AG04449 (cell line): ENCODE results near the gene VSNL1.

Experiments
- CTCF ChIA-PET: fragments of 350-600 bp; formaldehyde crosslinking; extraction: SDS; loops from one replicate; lab custom pipeline; 2021; ENCODE audit warnings: antibody characterized with exemption; lab: Yijun Ruan, JAX
- POLR2A ChIA-PET: fragments of 400-600, 350-600 bp; formaldehyde crosslinking; extraction: SDS; loops from one replicate; lab custom pipeline; 2020; ENCODE audit warnings: antibody characterized with exemption, inconsistent platforms; lab: Yijun Ruan, JAX
- DNase-seq: peaks from one replicate; pipeline ENCODE4 v3.0.0-alpha.2; 2010; ENCODE audit warnings: low read depth, low spot score
- H3K4me3 ChIP-seq: 2 replicates; pipeline ENCODE4 v1.5.1; 2011; ENCODE audit warnings: low read depth, mild to moderate bottlenecking, control low read depth, low read length
- CTCF ChIP-seq: IDR thresholded peaks from one replicate; pipeline ENCODE4 v1.5.1; 2011; ENCODE audit warnings: mild to moderate bottlenecking, moderate library complexity, low read length, control low read depth, inconsistent platforms; ENCODE audit not compliant: insufficient read depth; ENCODE audit errors: missing control alignments

Gene VSNL1

GRCh38 chr2:17517481-17518211, 22.9 kb upstream of the VSNL1 start:
- H3K4me3 ChIP-seq: peak overlapping the region; percentile 57
- DNase-seq: no peak
- CTCF ChIA-PET: no interaction called here
- POLR2A ChIA-PET: no interaction called here
- TF ChIP-seq CTCF: no peak

GRCh38 chr2:17518212-17519154, 22.0 kb upstream of the VSNL1 start, which contains the start of gene RAD51AP2:
RAD51AP2 (minus strand) TSS chr2:17518440; CDS start chr2:17518415, 25 bp downstream.
- peak; percentile 1 for DNase-seq
- TF ChIP-seq CTCF: no peak
- ChIA-PET CTCF (no interaction called here), POLR2A (no interaction called here)
- H3K4me3 ChIP-seq: peak within 1 kb of the TSS; percentile 57

- no peak for DNase-seq
- ChIA-PET CTCF (no interaction called here), POLR2A (no interaction called here)
- no peak overlapping the region for H3K4me3 ChIP-seq
- TF ChIP-seq CTCF: no peak
Observed at GRCh38 chr2:17519486-17519885, 21.0 kb upstream of the VSNL1 start.

GRCh38 chr2:17520761-17521160, 19.7 kb upstream of the VSNL1 start:
- no peak for DNase-seq
- no peak for TF ChIP-seq CTCF
- H3K4me3 ChIP-seq: no peak overlapping the region
- ChIA-PET CTCF (no interaction called here), POLR2A (no interaction called here)

- POLR2A ChIA-PET: no interaction called here
- no peak for DNase-seq
- H3K4me3 ChIP-seq: no peak overlapping the region
- no peak for TF ChIP-seq CTCF
- CTCF ChIA-PET: no interaction called here
Observed at GRCh38 chr2:17521621-17522020, 18.9 kb upstream of the VSNL1 start.

GRCh38 chr2:17522303-17522702, 18.2 kb upstream of the VSNL1 start:
- TF ChIP-seq CTCF: no peak
- DNase-seq: no peak
- ChIA-PET CTCF (no interaction called here), POLR2A (no interaction called here)
- no peak overlapping the region for H3K4me3 ChIP-seq
